ENCODE results near the gene STMN3.

The STMN3 gene

DNA sequence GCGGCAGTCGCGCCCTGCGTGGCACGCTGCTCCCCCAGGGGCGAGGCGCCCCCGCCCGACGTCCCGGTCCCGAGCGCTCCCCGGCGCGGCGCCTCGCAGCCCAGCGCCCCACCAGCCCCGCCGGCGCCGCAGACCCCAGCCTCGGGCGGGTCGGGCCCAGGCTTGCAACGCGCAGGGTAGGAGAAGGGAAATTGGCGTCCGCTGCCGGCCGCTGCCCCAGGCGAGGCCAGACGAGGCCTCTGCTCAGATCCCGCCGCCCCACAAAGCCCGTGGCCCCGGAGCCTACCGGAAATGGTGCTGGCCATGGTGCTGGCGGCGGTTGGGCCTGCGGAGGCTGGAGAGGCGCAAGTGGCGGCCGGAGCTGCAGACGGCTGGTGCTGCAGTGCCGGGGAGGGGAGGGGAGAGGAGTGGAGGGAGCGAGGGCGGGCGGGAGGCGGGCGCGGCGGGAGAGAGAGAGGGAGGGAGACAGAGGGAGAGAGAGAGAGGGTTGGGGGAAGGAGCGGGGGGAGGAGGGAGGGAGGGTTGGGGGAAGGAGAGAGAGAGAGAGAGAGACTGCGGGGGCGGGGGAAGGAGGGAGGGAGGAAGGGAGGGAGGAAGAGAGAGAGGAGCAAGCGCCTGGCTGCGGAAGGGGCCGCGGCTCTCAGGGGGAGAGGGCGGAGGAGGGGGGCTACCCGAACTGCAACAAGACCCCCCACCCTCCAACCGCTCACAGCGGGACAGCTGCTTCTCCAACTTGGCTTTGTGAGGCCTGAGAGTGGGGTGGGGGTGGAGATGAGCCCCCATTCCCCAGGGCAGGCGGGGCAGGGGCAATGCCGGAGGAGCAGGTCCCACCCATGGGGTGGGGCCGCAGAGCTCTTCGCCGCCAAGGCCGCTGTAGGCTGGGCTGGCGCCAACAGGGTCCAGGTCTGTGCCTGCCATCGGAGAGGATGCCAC is at the start of gene STMN3:
TSS of gene STMN3 (minus strand) at position 384 of the 933 bp plus-strand sequence. CDS start at position 305, 79 bp downstream.
- DNase-seq, result peak; percentile 15

DNA sequence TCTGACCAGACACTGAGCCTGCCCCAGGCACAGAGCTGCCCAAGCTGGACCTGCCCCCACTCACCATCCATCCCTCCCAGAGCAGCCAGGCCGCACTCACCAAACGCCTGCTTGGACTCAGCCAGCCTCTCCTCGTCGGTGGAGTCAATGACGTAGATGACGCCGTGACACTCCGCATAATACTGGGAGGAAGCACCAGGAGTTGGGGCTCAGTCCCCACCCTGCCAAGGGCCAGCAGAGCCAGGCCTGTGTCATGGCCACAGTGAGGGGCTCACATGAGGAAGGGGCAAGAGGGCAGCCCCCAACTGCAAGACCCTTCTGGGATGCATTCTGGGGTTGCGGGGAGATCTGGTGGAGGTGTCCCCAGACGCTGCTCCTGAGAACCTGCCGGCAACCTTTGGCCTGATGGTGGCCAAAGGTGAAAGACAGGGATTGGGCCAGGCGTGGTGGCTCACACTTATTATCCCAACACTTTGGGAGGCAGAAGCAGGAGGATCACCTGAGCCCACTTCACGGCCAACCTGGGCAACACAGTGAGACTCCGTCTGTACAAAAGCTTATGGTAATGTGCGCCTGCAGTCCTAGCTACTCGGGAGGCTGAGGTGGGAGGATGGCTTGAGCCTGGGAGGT is 48.9 kb upstream of the STMN3 start:
- DNase-seq, result no peak

GRCh38 chr20:63701329-63702035 is 48.3 kb upstream of the STMN3 start:
- no peak for DNase-seq

- no peak for DNase-seq
Observed at GRCh38 chr20:63701051-63701328, 47.8 kb upstream of the STMN3 start.

DNA sequence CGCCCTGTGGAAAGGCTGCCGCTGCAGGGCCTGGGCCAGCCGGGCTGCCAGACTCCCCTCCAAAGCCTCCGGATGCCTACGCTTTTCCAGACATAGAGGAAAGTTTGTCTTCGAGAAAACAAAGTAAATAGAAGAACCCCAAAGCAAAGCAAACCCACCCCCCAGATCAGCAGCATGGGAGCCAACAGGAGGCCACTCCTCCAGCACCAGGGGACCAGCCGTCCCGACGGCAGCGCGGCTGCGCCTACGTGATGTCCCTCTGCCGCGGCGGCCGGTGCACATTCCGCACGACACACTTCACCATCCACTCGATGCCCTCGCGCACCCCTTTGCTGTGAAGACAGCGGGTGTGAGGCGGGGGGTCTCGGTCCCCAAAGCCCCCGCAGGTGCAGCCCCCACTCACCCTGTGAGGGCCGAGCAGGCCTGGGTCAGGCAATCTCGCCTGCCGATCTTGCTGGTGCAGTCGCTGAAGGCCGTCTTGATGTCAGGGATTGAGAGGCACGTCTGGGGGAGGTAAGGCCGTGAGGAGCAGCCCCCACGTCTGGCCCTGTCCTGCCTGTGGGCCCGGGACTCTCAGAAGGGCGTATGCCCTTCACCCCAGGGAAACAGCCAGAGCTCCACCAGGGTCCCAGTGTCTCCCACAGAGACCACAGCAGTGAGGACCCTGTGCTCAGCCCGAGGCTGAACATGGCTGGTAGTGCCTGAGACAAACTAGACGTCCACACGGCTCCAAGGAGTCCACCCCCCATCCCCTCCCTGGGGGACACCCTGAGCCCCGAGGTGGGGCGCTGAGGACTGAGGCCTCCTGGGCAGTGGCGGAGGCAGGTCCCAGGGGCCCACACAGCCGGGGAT is 47.2 kb upstream of the STMN3 start:
- no peak for DNase-seq

- DNase-seq, result no peak
Observed at GRCh38 chr20:63699466-63700198, 46.4 kb upstream of the STMN3 start.

- peak; percentile 62 for DNase-seq
Observed at GRCh38 chr20:63698739-63699465, 45.7 kb upstream of the STMN3 start.

GRCh38 chr20:63697868-63698545 is 44.8 kb upstream of the STMN3 start:
- DNase-seq, result no peak

GRCh38 chr20:63697357-63697867 is 44.2 kb upstream of the STMN3 start:
- DNase-seq, result no peak

DNA sequence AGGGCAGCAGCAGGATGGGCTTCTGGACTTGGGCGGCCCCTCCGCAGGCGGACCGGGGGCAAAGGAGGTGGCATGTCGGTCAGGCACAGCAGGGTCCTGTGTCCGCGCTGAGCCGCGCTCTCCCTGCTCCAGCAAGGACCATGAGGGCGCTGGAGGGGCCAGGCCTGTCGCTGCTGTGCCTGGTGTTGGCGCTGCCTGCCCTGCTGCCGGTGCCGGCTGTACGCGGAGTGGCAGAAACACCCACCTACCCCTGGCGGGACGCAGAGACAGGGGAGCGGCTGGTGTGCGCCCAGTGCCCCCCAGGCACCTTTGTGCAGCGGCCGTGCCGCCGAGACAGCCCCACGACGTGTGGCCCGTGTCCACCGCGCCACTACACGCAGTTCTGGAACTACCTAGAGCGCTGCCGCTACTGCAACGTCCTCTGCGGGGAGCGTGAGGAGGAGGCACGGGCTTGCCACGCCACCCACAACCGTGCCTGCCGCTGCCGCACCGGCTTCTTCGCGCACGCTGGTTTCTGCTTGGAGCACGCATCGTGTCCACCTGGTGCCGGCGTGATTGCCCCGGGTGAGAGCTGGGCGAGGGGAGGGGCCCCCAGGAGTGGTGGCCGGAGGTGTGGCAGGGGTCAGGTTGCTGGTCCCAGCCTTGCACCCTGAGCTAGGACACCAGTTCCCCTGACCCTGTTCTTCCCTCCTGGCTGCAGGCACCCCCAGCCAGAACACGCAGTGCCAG is 43.6 kb upstream of the STMN3 start, which contains the start of gene TNFRSF6B:
TSS of gene TNFRSF6B (plus strand) at position 25 of the 729 bp plus-strand sequence. CDS start at position 141, 116 bp downstream.
- DNase-seq, result no peak

GRCh38 chr20:63696306-63696627 is 43.0 kb upstream of the STMN3 start:
- DNase-seq, result no peak

DNA sequence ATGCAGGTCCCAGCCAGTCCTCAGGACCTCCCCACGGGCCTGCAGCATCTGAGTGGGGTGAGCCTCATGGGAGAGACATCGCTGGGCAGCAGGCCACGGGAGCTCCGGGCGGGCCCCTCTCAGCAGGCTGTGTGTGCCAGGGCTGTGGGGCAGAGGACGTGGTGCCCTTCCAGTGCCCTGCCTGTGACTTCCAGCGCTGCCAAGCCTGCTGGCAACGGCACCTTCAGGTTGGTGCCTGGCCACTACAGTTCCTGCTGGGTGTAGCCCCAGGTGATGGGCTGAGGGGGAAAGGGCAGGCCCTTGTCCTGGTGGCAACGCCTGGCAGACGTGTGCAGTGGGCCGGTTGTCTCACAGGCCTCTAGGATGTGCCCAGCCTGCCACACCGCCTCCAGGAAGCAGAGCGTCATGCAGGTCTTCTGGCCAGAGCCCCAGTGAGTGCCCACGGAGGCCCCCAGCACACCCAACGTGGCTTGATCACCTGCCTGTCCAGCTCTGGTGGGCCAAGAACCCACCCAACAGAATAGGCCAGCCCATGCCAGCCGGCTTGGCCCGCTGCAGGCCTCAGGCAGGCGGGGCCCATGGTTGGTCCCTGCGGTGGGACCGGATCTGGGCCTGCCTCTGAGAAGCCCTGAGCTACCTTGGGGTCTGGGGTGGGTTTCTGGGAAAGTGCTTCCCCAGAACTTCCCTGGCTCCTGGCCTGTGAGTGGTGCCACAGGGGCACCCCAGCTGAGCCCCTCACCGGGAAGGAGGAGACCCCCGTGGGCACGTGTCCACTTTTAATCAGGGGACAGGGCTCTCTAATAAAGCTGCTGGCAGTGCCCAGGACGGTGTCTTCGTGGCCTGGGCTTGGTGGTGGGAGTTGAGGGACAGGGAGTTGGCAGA is 42.4 kb upstream of the STMN3 start:
- DNase-seq, result no peak

DNA sequence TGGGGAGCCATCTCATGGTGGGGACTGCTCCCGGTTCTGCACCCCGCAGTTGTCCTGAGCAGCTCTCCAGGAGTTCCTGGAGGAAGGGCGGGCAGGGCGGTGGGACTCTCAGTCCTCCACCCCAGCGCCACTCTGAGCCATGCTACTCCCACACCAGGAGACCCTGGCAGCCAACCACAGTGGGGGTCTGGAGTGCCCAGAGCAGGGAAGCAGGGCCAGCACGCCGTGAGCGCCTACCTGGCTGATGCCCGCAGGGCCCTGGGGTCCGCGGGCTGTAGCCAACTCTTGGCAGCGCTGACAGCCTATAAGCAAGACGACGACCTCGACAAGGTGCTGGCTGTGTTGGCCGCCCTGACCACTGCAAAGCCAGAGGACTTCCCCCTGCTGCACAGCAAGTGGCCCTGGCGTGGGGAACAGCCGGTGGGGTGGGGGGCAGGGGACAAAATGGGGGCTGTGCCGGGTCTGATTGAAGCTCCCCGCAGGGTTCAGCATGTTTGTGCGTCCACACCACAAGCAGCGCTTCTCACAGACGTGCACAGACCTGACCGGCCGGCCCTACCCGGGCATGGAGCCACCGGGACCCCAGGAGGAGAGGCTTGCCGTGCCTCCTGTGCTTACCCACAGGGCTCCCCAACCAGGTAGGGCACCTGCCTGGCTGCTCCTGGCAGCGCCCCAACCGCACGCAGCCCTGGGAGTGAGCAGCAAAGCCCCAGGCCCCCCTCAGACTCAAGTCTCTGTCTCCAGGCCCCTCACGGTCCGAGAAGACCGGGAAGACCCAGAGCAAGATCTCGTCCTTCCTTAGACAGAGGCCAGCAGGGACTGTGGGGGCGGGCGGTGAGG is 41.6 kb upstream of the STMN3 start:
- no peak for DNase-seq

DNA sequence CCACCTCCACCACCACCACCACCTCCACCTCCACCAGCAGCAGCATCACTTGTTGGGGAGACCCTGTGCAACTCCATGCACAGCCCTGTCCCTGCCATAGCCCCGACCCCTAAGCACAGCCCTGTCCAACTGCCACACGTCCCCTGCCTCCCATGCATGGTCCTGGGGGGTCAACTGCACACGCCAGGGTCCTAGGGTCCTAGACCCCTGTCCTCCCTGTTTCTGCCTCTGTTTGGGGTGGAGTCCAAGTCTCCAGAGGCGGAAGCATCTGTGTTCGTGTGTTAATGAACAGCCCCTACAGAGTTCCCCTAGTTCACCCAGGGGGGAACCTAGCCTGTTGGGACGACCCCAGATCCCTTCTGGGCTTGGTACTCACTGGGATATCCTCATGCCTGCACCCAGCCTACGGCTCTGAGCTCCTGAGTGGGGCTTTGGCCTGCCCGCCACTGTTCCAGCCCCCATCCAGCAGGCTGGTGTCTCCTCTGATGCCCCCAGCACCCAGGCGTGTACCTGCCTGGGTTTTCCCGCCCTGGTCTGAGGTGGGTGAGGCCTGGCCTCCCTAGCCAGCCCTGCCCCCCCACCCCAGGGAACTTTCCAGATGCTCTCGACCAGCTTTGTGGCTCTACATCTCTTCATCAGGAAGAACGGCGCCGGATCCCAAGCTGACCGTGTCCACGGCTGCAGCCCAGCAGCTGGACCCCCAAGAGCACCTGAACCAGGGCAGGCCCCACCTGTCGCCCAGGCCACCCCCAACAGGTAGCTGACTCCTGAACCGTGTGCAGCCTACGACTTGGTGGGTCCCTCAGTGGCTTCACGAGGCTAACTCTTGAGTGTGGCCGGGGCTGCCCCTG is 40.7 kb upstream of the STMN3 start:
- DNase-seq, result no peak

DNA sequence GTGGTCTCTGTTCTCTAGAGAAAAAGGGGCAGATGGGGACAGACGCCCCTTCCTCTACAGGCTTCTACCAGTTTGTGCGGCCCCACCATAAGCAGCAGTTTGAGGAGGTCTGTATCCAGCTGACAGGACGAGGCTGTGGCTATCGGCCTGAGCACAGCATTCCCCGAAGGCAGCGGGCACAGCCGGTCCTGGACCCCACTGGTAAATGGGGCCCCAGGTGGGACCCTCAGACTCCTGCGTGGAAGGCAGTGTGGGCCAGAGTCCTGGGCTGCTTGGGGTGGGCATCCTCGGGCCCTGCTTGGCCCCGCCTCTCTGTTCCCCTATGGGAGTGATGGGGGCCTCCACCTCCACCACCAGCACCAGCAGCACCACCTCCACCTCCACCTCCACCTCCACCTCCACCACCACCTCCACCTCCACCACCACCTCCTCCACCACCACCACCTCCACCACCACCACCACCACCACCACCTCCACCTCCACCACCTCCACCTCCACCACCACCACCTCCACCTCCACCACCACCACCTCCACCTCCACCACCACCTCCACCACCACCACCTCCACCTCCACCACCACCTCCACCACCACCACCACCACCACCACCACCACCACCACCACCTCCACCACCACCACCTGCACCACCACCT is 40.0 kb upstream of the STMN3 start:
- DNase-seq, result no peak

DNA sequence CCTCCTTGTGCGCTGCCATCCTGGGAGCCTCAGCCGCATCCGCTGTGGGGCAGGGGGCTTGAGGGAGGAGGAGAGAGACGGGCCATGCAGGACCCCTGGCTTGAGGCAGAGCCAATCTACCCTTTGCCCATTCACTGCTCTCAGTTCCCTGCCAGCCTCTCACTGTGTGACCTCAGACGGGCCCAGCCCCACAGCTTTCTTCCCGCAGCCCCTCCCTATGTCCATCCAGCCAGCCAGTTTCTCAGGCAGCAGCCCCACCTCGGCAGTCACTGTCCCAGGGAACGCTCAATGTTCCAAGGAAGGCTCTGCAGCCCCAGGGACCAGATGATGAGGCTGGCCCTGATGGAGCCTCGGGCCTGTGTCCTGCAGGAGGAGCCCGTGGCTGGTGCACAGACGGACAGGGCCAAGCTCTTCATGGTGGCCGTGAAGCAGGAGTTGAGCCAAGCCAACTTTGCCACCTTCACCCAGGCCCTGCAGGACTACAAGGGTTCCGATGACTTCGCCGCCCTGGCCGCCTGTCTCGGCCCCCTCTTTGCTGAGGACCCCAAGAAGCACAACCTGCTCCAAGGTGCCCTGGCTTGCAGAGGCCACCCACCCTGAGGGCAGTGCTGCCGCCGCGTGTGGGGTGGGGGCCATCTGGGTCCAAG is 39.3 kb upstream of the STMN3 start:
- DNase-seq, result no peak
